22Rv1 (cell line): ENCODE measurements around the gene PRKD1.

Experiments
- CTCF ChIP-seq: fragments of 450-650 bp; IDR thresholded peaks from 2 replicates; pipeline ENCODE4 v1.5.1; 2017; ENCODE audit warnings: mild to moderate bottlenecking
- ZFX ChIP-seq: fragments of 450-650 bp; IDR thresholded peaks from 2 replicates; pipeline ENCODE4 v1.6.1; 2017; ENCODE audit warnings: antibody characterized with exemption, borderline replicate concordance

DNA sequence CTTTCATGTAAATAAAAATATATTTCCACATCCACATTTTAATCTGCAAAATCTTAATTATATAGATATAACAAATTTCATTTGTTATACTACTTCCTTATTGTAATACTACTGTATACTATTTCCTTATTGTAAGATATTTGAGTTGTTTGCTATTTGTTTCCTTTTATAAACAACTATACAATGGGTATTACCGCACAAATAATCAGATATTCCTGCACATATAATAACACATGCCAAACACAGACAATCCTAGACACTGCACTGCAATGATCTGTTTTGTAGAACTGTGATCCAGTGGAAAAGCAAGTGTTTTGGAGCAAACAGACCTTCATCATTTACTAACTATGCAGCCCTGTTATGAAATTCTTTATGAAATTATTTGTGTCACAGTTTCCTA is 30.5 kb downstream of the PRKD1 start:
- no peak for TF ChIP-seq CTCF
- no peak for TF ChIP-seq ZFX
